GM21423 (cell line): ENCODE results near the gene VRK1.
"Not testable (repeated sequence)": the region's sequence is repeated elsewhere in the genome, so short reads cannot be mapped to it uniquely, and the experiment has no call there.

ENCODE experiments used
- ATAC-seq: cut with Tn5 transposase; IDR thresholded peaks from one replicate; pipeline ENCODE4 v1.9.1; 2021; ENCODE audit warnings: mild to moderate bottlenecking, moderate library complexity; ENCODE audit not compliant: unreplicated experiment

Gene VRK1

DNA sequence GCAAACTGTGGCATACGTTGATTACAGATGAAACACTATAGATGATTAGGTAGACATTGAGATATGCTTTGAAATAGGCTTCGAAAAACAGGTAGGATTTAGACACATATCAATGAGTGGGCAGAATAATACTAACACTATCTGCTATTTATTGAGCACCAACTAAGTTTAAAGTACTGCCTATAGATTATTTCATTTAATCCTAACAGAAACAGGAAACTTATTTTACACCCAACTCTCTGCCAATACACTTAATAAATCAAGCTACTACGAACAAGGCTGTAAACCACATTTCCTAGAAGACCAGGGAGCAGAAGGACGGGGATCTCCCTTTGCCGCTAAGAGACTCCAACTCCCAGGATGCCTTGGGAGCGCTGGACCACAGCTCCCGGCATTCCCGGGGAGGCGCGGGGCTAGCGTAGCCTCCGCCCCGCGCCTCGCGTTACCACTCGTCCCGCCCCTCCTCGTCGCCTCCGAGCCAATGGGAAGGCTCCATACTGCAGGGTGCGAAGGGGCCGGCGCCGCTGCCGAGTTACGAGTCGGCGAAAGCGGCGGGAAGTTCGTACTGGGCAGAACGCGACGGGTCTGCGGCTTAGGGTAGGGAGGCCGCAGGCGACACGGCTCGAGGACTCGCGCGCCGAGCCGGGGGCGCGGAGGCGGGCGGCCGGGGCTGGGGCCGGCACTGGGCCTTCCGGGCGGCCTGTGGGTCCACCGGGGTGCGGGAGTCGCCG, at the start of gene VRK1:
TSS of gene VRK1 (plus strand) at position 532 of the 731 bp plus-strand sequence. CDS start 36,090 bp downstream, outside the sequence.
- ATAC-seq = peak; percentile 95

DNA sequence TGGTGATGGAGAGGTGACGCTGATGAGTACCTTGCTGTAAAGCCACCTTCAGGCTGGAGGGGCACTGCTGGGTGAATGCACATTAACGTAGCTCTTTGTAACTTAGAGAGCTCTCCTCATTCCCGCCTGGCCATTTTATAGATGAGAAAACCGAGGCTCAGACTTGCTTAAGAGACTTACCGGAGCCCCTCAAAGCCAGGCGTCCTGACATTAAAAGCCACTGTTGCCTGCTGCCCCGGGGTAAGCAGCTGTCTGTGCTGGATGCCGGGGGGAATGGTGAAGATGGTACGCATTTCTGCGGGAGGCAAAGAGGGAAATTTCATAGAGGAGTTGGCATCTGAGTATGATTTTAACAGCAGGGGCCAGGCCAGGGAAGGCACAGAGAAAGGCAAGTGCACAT, 49.6 kb upstream of the VRK1 start:
- no peak for ATAC-seq

DNA sequence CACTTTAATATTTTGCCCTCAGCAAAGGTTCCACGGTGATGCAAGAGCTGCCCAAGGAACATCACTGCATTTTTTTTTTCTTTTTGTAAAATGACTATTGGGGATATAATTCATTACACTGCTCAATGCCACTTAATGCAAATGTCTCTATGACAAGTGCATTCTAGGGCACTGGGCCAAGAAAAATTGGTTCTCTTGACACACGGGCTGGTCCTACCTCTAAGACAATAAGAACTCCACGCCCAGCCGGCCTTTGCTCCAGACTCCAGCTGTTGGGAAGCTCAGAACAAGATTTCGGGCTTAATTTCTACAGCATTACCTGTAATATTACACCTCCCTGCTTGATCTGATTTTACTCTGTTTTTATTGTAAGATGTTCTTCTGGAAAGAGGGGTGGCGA, 48.8 kb upstream of the VRK1 start:
- no peak for ATAC-seq

- no peak for ATAC-seq
These were observed 45.7 kb upstream of the VRK1 start for GRCh38 chr14:96751505-96751904.

GRCh38 chr14:96752125-96752524, 45.1 kb upstream of the VRK1 start:
- ATAC-seq = no peak

DNA sequence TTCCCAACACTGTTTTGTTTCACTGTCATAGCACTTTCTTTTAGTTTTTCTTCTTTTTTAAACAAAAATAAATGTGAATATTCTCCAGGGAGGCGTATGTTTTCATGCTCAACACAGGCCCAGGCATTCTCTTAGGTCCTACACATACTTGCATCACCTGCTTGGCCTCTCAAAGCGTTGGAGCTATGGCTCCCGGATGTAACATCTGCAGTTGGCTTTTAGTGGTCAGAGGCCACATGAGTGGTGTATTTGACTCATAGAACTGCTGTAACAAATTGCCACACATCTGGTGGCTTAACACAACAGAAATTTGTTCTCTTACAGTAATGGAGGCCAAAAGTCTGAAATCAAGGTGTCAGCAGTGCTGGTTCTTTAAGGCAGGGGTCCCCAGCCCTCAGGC, 44.6 kb upstream of the VRK1 start:
- no peak for ATAC-seq

GRCh38 chr14:96754162-96754844, 42.9 kb upstream of the VRK1 start:
- ATAC-seq = no peak

DNA sequence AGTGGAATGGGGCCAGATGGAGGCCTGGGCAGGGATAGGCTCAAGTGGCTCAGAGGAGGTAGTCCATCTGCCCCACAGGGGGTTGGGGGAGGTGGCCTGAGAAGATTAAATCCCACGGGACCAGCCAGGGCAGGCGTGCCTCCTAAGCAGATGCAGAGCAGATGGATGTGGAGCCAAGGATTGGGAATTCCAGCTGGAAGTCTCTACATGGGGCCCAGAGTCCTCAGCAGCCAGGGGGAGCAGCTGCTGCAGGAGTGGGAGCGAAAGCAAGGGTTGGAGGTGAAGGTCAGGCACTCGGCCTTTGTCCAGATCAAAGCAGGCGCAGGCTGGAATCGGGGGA, 42.4 kb upstream of the VRK1 start:
- no peak for ATAC-seq

DNA sequence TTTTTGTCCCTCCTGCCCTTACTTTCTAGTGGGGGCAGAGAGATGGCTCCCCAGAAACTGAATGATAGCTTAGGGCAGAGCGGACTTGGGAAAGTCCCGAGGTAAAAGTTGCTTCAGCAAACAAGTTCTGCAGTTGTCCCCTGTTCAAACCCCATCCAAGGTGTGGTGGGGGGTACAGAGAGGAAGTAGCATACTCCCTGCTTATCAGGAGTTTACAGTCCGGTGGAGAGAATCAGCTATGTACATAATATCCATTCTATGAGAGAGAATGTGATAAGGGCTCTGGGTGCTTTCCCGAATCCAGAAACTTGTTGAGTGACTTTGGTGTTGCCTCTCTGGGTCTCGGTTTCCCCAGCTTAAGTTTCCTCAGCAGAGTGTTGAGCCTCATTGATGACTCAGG, 40.4 kb upstream of the VRK1 start:
- no peak for ATAC-seq

DNA sequence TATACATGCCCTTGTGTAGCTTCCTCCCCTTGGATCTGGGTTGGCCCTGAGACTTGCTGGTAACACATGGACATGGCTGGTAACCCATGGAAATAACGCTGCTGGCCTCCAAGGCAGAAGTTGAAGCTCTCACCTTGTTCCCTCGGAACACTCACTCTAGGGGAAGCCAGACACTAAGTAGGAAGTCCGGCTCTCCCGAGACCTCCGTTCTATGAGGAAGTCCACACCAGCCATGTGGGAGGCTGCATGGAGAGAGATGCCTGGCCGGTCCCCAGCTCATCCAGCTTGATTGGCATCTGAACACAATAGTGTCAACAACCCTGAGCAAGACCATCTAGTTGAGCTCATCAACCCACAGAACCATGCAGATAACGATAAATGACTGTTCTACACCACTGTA, 39.7 kb upstream of the VRK1 start:
- no peak for ATAC-seq

DNA sequence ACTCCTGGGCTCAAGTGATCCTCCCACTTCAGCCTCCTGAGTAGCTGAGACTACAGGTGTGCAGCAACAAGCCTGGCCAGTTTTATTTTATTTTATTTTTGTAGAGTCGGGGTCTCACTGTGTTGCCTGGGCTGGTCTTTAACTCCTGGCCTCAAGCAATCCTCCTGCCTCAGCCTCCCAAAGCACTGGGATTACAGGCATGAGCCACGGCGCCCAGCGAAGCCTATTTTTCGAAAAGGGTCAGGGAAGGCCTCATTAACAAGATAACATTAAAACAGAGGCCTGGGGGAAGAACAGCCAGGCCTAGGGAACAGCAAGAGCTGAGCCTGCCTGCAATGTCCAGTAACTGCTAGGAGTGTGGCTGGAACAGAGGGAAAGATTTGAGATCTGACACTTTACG, 36.1 kb upstream of the VRK1 start:
- ATAC-seq = no peak

- ATAC-seq = peak; percentile 100
These were observed 34.5 kb upstream of the VRK1 start for GRCh38 chr14:96762650-96763049.

DNA sequence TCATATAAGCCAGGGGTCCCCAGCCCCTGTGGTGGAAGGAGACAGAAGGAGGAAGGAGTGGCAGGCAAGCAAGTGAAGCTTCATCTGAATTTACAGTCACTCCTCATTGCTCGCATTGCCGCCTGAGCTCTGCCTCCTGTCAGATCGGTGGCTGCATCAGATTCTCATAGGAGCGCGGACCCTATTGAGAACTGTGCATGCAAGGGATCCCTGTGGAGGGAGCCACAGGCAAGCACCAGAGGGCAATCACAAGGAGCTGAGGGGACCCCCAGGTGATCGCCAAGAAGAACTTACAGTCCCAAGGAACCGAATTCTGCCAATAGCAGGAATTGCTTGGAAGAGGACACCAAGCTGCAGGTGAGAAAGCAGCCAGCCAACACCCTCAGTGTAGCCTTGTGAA, 33.2 kb upstream of the VRK1 start:
- no peak for ATAC-seq

- not testable (repeated sequence) for ATAC-seq
These were observed 32.0 kb upstream of the VRK1 start for GRCh38 chr14:96765205-96765604.

- ATAC-seq = no peak
These were observed 24.3 kb upstream of the VRK1 start for GRCh38 chr14:96772929-96773328.

DNA sequence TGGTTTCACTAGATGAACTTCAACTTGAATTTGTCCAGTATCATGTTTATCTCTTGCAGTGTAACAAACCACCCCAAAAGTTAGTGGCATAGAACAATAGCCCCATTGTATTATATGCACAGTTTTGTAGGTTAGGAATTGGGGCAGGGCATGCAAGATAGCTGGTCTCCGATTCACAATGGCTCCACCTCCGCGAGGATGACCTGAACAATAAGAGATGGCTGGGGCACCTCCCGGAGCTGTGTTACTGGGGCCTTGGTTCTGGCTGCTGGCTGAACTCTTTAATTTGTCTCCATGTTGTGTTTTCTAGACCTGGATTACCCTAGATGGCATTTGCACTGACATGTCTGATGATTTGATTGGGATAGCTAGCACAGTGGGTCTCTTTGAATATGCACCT, 20.4 kb upstream of the VRK1 start:
- no peak for ATAC-seq

- ATAC-seq = no peak
These were observed 16.7 kb upstream of the VRK1 start for GRCh38 chr14:96780500-96780899.

DNA sequence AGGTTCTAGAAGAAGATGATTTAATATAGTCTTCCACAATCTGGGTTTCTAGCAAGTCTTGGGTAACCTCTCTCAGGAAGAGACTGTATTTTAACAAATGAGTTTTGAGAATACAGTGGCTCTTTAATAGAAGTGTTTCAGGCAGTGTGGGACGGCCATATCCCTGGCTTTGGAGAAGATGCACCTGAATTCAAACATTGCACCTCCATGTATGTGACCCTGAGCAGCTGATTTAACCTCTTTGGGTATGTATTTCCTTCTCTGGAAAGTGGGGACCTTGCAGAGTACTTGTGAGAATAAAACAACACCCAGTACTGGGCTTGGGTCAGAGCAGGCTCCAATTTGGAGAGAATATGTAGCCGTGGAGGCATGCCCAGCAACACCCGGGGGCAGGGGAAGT, 15.8 kb upstream of the VRK1 start:
- ATAC-seq = no peak

GRCh38 chr14:96782436-96782835, 14.7 kb upstream of the VRK1 start:
- ATAC-seq = no peak

DNA sequence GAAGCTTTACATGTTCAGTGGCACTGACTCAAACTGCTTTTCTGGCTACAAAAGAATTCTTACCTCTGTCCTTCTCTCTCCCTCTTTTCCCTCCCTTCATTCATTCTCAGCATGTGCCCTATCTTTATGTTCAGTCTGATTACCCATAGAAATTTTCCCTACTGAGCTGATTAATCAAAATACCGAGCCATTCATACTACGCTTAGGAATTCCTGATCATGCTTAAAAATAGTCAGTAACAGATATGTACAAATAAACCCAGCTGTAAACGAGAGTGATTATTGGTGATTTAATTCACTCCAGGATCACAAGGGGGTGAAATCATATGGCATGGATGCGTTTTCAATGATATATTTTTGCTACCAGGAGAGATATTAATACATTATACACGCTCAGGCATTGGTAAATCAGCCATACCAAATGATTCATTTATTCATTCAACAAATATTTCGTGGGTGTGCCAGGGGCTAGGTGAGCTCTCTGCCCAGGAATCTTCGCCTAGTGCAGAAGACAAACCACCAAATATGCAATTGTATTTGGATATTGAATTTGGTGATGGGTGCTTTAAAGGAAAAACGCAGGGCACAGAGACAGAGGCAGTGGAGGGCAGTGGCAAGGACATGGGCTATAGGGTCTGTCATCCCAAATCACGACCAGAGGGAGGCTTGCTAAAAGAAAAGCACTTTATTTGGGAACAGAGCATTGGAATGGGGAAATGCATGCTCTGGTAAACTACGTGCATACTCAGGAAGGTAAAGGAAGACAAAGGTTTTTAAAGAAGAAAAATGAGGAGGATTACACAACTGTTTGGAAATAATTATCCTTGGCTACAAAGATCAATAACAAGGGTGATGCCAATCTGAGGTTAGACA, 13.9 kb upstream of the VRK1 start:
- ATAC-seq = no peak

DNA sequence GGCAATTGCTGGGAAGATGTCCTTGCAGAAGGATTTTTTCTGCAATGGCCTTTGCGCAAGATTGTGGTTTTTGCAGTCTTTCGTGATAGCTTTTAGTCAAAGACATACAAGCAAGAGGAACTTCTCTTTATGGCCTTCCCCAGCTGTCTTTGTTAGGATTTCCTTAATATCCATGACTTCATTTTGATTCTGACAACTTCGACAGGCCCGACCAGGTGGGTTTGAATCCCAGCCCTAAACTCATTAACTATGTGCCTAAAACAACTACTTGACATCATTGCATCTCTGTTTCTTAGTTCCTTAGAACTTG, 13.3 kb upstream of the VRK1 start:
- ATAC-seq = no peak

GRCh38 chr14:96790186-96790585, 7.0 kb upstream of the VRK1 start:
- no peak for ATAC-seq
